ENCODE data around the gene CABP7. TPM values are rescaled to one million over a fixed set of nuclear protein-coding genes. Genes with fewer than 3 reads are reported as not detected.

The CABP7 gene
- total RNA-seq, 1 experiment from 2014 or later: not detected

DNA sequence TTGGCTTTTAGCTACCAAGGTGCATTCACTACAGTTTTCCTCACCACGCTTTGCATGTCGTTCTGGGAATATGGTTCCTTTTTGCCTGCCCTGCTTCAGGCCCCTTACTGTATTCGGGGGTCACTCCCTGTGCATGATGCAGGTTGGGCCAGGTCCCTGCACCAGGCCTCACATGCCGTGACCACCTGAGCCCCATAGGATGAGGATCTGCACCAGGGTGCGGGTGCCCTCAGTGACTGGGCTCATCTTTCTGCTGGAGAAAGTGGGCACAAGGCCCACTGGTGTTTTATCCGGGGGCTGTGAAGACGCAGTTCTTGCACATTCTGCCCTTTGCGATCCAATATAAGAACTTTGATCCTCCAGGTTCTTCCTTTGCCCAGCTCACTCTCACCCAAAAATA, 45.7 kb upstream of the CABP7 start:
- ATAC-seq (no peak), DNase-seq (ENCODE audit: low read depth, low spot score) (no peak)
- H3K36me3 ChIP-seq (ENCODE audit: control insufficient read depth in 1 of 2, insufficient read depth in 2 of 2, low read length in 2 of 2): peaks cover 22 to 64% of the 10 kb centered on the region in 2 experiments
- H3K9me2 ChIP-seq (ENCODE audit: insufficient read depth): no peaks in the 10 kb centered on the region
- no peaks in the 10 kb centered on the region for H3K27me3 ChIP-seq (ENCODE audit: insufficient read depth, low read length)
- no peak overlapping the region for H3K9ac ChIP-seq (ENCODE audit: low read length)
- H3K4me3 ChIP-seq (replicated peaks in 1 of 2; ENCODE audit: low read depth in 1 of 2, low read length in 2 of 2): no peak overlapping the region
- no TSS peak for BruUV-seq (replicated peaks)
- no peaks in the 10 kb centered on the region for H3K79me2 ChIP-seq (ENCODE audit: insufficient read depth, low read length)
- no peaks in the 10 kb centered on the region for H3K9me3 ChIP-seq (ENCODE audit: control insufficient read depth in 1 of 2, insufficient read depth in 1 of 2, low read depth in 1 of 2, low read length in 2 of 2)
- no peaks in the 10 kb centered on the region for H4K20me1 ChIP-seq (ENCODE audit: insufficient read depth)
- POLR2A ChIA-PET: no interaction called here
- intact Hi-C loops (cut with micrococcal nuclease): no loop called here
- RAD21 ChIA-PET (ENCODE audit: low non-redundant PET in 1 of 2, low total read pairs in 2 of 2, uncharacterized antibody in 2 of 2, unreplicated experiment in 2 of 2): no interaction called here
- CTCF ChIA-PET: interaction anchor here (1.0 kb wide), 1 partner anchor 16 kb away, joined by 3 read pairs; no protein-coding TSS in a partner anchor
- no peak overlapping the region for H3K4me2 ChIP-seq (ENCODE audit: low read length)
- no peak overlapping the region for H2AFZ ChIP-seq (ENCODE audit: low read depth, low read length, poor library complexity, severe bottlenecking)
- no peaks in the 10 kb centered on the region for H3K4me1 ChIP-seq (ENCODE audit: control insufficient read depth in 1 of 2, insufficient read depth in 2 of 2, low read length in 2 of 2)
- no peak overlapping the region for H3K27ac ChIP-seq (ENCODE audit: low read depth, low read length)
- no peak for TF ChIP-seq TCF7L2 (IDR thresholded peaks at IDR 0.05; ENCODE audit: borderline replicate concordance, extremely low read depth, insufficient read depth, insufficient read length)
- no peak for TF ChIP-seq RAD21 (IDR thresholded peaks at IDR 0.05; ENCODE audit: low read depth)
- TF ChIP-seq ZNF274 (IDR thresholded peaks at IDR 0.05; ENCODE audit: low read depth, low read length): no peak
- TF ChIP-seq ATF3 (IDR thresholded peaks at IDR 0.05): no peak
- no peak for TF ChIP-seq FOSL1 (IDR thresholded peaks at IDR 0.05; ENCODE audit: low read depth)
- TF ChIP-seq, protein P1, sequence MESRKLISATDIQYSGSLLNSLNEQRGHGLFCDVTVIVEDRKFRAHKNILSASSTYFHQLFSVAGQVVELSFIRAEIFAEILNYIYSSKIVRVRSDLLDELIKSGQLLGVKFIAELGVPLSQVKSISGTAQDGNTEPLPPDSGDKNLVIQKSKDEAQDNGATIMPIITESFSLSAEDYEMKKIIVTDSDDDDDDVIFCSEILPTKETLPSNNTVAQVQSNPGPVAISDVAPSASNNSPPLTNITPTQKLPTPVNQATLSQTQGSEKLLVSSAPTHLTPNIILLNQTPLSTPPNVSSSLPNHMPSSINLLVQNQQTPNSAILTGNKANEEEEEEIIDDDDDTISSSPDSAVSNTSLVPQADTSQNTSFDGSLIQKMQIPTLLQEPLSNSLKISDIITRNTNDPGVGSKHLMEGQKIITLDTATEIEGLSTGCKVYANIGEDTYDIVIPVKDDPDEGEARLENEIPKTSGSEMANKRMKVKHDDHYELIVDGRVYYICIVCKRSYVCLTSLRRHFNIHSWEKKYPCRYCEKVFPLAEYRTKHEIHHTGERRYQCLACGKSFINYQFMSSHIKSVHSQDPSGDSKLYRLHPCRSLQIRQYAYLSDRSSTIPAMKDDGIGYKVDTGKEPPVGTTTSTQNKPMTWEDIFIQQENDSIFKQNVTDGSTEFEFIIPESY (IDR thresholded peaks at IDR 0.05; ENCODE audit: extremely low read depth, insufficient replicate concordance, low read length): no peak
- no peak for TF ChIP-seq EZH2phosphoT487 (IDR thresholded peaks at IDR 0.05; ENCODE audit: borderline replicate concordance)
- TF ChIP-seq CTCF (IDR thresholded peaks at IDR 0.05 in 2 of 3, conservative IDR thresholded peaks at IDR 0.05 in 1 of 3; ENCODE audit: borderline replicate concordance in 1 of 3, insufficient read depth in 1 of 3, low read depth in 2 of 3, low read length in 2 of 3): no peak
- no peak for TF ChIP-seq YY1 (IDR thresholded peaks at IDR 0.05; ENCODE audit: extremely low read depth, insufficient replicate concordance, low read depth, low read length)
